ENCODE results near the gene ZBTB46.

ZBTB46 gene

DNA sequence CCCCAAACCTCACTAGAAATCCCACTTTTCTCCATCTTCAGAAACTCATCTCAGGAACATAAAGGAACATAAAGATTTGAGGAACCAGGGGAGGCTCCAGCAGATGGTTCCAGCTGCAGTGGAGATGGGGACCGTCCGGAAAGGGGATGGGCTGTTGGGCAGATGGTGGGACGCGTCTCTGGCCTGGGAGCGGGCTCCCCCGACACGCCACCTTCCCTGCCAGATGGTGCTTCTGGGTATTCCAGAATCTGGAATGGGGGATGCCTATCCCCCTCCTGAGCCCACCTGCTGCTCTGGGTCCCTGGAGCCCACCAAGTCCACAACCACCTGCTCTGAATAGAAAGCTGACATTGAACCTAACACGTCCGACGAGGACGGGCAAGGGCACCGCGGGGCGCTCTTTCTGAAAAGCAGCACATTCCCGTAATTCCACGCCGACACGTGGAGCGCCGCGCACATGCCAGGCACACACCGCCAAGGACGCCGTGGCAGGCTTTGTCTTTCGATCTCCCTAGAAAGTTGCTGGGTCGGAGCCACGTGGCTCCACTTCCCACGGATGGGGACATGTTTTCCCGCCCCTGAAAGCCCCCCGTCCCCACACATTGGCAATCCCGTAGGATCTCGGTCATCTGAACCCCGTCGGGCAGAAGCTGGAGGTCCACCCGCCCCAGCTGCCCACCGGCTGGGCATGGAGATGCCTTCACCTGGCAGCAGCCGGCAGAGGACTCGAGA lies 64.2 kb downstream of the ZBTB46 start:
- no peak for DNase-seq (ENCODE audit: low read depth)

DNA sequence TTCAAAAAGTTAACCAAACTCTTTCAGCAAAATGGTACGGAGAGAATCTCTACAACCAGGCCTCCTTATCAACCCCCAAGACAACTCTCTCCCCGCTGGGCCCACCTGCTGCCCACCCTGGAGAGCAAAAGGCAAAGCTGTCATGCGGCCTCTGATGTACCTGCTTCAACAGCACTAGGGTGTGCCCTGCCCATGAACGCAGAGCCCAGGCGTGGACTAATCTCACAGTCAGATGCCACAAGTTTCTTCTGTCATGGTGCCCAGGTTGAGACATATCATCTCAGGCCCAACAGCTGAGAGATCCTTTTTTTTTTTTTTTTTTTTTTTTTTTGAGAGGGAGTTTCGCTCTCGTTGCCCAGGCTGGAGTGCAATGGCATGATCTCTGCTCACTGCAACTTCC lies 65.2 kb downstream of the ZBTB46 start:
- no peak for DNase-seq (ENCODE audit: low read depth)

- DNase-seq (ENCODE audit: low read depth): no peak
Measured at GRCh38 chr20:63765082-63765873, 65.8 kb downstream of the ZBTB46 start.

DNA sequence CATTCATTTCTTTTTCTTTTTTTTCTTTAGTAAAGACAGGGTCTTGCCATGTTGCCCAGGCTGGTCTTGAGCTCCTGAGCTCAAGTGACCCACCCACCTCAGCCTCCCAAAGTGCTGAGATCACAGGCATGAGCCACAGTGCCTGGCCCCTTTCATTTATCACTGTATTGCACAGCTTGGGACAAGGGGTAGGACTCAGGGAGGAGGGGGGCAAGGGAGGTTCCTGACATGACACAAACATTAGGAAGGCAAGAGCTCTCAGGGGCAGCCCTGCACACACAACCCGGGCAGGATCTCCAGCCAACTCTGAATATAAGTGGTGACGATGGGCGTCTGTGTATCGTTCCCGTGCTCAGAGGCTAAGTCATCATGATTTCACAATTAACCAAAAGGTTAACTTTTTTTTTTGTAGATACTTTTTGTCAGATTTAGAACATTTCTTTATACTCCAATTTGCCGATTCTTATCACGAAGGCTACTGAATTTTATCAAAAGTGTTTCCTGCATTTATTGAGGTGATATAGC lies 71.6 kb downstream of the ZBTB46 start:
- no peak for DNase-seq (ENCODE audit: low read depth)

- no peak for DNase-seq (ENCODE audit: low read depth)
Measured at GRCh38 chr20:63758152-63758551, 72.9 kb downstream of the ZBTB46 start.

GRCh38 chr20:63756648-63756991 lies 74.4 kb downstream of the ZBTB46 start:
- DNase-seq (ENCODE audit: low read depth): no peak

DNA sequence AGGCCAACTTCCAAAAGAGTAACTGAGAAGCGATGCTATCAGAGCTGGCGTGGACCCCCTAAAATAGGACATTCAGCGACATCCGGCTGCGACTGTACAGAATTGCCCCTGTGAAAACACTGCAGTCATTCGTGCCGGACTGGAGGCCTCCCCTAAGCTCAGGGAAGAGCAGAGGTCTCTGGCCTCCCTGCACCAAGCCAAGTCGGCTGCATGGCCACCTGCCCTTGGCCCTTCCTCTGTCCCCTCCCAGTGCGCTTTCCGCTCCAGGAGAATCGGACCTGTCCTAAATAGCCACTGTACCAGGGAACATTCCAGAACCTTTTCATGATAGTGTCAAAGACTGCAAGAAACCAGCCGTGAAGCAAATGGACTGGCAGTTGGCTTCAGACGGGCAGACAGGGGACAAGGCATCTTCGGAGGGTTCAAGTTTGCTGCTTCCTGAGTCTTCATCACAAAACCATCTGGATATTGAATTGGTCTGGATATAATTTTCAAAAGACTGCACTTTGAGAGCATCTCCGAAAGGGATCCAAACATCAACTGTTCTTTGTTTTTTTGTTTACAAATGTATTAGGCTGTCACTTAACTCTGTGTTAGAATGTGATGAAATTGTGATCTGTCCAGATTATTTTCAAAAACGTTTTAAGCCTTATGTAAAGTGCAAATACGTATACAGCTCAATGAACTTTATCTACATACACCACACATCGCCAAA lies 75.0 kb downstream of the ZBTB46 start:
- no peak for DNase-seq (ENCODE audit: low read depth)

DNA sequence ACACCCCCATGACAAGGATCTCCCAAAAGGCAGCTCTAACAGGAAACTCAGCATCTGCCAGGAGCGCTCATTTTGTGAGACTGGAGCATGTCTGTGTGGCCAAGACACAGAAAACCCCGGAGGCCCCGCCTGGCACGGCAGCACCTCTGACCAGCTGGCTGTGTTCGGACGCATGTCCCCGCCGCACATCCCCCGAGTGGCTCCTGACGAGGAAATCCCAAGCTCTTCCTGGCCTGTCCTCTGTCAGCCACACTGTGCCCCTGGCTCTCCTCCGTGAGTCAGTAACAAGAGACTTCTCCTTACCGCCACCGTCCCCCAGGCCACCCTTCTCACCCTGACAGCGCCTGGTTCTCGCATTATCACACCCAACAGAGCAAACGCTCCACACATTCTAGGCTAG lies 77.1 kb downstream of the ZBTB46 start:
- no peak for DNase-seq (ENCODE audit: low read depth)

DNA sequence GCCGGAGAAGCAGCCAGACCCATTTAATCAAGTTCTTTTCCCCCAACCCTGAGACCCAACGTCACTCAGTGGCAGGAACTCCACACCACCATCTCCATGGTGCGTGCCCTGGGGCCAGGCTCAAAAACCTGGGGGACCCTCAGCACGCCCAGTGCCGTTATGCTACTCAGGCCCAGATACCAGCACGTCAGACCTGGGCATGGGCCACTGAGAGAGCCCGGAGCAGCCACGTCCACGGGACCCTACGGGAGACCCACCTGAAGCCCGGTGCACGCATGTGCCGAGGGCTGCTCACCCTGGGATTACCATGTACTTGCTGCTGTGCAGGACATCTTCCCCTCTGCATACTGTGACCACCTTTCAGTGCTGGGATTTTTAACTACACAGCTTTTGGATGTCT lies 77.7 kb downstream of the ZBTB46 start:
- DNase-seq (ENCODE audit: low read depth): no peak

DNA sequence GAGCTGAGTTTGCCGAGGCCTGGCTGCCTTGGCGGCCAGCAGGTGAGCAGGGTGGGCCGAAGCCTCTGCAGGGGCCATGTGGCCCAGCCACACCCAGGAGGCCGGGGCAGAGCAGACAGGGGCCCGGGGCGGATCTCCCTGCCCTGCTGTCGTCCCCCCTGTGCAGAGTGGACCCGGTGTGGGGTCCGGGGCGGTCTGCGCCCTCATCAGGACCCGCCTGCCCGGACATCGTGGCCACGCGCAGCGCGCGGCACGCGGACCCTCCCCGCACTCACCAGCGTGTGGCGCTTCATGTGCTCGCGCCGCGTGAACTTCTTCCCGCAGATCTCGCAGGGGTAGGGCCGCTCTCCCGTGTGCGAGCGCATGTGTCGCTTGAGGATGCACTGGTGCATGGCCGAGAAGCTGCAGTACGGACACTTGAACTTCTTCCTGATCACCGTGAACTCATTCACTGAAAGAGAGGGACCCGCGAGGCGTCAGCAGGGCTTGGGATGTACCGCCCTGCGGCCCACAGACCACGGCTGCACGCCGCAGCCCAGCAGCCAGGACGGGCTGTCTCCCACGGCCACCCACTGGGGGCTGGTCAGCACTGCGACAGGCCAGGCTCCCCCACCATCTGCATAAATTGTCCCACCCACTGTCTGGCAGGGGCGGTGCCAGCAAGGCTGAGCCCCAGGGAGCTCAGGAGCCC lies 78.5 kb downstream of the ZBTB46 start:
- DNase-seq (ENCODE audit: low read depth): no peak

GRCh38 chr20:63751471-63752271 lies 79.4 kb downstream of the ZBTB46 start:
- no peak for DNase-seq (ENCODE audit: low read depth)

DNA sequence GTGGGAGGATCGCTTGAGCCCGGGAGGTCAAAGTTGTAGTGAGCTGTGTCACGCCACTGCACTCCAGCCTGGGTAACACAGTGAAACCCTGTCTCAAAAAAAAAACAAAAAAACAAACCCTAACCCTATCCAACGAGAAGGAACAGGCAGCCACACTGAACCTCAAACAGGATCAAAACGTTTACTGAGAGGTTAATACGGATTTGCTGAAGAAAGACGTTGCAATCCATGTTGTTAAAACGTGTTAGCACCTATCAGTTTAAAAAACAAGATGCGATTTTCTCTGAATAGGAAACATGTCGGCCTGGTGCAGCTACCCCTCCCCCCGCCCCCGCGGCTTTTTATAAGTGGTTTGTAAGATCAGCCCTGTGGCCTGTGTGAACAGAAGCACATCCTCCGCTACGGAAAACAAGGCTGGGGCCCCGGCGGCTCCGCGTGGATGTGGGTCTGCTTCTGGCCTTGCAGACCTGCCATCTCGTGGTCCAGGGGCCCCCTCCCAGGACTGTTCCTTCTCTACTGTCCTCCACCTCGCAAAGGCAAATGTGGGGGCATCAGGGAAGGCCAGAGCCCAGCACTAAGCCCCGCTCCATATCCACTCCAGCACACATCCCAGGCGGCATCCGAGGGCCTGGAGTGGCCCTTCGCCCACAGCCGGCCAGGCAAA lies 80.1 kb downstream of the ZBTB46 start:
- DNase-seq (ENCODE audit: low read depth): no peak

- no peak for DNase-seq (ENCODE audit: low read depth)
Measured at GRCh38 chr20:63749597-63750508, 81.2 kb downstream of the ZBTB46 start.

GRCh38 chr20:63748934-63749270 lies 82.2 kb downstream of the ZBTB46 start:
- DNase-seq (ENCODE audit: low read depth): no peak

GRCh38 chr20:63748070-63748933 lies 82.8 kb downstream of the ZBTB46 start:
- no peak for DNase-seq (ENCODE audit: low read depth)

DNA sequence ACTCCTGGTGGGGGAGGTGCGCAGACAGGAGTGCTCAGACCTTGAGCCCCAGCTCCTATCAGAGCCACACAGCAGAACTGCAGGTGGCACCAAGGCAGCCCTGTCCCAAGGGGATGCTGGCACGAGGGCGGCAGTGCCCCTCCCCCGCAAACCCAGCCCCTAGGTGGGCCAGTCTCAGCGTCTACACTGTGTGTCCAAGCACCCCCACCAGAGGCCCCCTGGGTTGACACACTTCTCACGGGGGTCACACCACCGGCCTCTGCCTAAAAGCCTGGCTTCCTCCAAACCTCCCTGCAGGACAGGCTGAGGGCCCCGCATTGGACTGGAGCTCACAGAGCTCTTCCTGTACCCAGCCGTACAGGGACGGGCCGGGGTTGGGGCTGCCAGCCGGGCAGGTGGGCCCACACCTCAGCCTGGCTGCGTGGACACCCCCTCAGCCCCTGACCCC lies 83.4 kb downstream of the ZBTB46 start:
- DNase-seq (ENCODE audit: low read depth): no peak

DNA sequence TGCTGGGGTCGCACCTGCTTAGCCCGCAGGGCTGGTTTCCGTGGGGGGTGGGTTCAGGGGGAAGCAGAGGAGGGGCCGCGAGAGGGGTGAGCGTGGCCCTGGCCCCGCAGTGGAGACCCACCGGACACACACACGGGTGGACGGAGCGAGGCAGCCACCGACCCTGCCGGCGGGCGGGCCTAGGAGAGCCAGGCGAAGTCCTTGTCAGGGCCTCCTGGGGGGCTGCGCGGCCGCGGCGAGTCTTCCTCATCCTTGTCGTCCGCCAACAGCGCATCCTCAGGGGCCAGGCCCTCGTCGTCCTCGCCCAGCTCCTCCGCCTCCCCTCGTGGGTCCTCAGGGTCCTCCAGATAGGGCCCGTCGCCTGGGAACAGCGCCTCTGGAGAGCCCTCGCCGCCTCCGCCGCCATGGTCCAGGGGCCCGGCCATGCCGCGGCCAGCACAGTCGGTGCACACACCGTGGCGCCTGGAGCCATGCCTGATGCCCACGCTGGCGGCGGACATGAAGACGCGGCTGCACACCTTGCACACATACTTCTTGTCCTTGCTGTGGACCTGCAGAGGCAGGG lies 84.2 kb downstream of the ZBTB46 start:
- DNase-seq (ENCODE audit: low read depth): no peak

GRCh38 chr20:63745961-63746731 lies 84.9 kb downstream of the ZBTB46 start:
- DNase-seq (ENCODE audit: low read depth): no peak

Measured in CMK (cell line).